Prostate gland (tissue), 2 donors: ENCODE measurements around the gene NOC2L.

Source experiments
- POLR2A ChIP-seq: fragments of 450-650 bp; IDR thresholded peaks from one replicate; pipeline ENCODE4 v1.6.1; 2016; ENCODE audit warnings: antibody characterized with exemption, mild to moderate bottlenecking
- TF ChIP-seq, protein P1 (sequence below), 4 experiments: fragments of 200-600 bp in 2 of 4; fragments of 450-650 bp in 2 of 4; sonication (generic) in 2 of 4; IDR thresholded peaks; 1 replicate in 3 of 4; 2 replicates in 1 of 4; pipeline ENCODE4 v1.5.1; 2016 to 2019; ENCODE audit warnings: antibody characterized with exemption in 4 of 4, mild to moderate bottlenecking in 2 of 4, moderate library complexity in 2 of 4

DNA sequence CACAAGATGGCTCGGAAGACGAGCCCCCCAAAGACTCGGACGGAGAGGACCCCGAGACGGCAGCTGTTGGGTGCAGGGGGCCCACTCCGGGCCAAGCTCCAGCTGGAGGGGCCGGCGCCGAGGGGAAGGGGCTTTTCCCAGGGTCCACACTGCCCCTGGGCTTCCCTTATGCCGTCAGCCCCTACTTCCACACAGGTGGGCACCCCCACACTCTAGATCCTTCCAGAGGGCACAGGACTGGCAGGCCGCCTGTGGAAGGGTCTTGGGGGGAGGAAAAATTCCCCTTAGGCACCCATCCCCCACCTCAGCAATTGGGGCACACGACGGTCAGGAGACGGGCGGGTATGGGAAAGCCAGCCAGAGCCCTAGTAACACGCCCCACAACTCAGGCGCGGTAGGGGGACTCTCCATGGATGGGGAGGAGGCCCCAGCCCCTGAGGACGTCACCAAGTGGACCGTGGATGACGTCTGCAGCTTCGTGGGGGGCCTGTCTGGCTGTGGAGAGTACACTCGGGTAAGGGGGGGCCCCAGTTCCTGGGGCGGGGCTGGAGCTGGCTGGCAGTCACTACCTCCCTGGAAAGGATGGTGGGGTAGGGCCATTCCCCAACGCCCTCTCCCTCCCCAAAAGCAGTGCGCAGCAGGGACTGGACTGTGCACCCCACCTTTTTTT, 16.1 kb downstream of the NOC2L start:
- no peak for TF ChIP-seq POLR2A
- TF ChIP-seq, protein P1, sequence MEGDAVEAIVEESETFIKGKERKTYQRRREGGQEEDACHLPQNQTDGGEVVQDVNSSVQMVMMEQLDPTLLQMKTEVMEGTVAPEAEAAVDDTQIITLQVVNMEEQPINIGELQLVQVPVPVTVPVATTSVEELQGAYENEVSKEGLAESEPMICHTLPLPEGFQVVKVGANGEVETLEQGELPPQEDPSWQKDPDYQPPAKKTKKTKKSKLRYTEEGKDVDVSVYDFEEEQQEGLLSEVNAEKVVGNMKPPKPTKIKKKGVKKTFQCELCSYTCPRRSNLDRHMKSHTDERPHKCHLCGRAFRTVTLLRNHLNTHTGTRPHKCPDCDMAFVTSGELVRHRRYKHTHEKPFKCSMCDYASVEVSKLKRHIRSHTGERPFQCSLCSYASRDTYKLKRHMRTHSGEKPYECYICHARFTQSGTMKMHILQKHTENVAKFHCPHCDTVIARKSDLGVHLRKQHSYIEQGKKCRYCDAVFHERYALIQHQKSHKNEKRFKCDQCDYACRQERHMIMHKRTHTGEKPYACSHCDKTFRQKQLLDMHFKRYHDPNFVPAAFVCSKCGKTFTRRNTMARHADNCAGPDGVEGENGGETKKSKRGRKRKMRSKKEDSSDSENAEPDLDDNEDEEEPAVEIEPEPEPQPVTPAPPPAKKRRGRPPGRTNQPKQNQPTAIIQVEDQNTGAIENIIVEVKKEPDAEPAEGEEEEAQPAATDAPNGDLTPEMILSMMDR (IDR thresholded peaks at IDR 0.05), result no peak
